TTC549 (cell line): ENCODE data around the gene SLC9A3.

Experiments used
- FAIRE-seq: peaks from 2 replicates; lab custom pipeline; 2012; peaks lifted over from hg19 to GRCh38; lab: Jason Lieb, UNC

SLC9A3 gene

GRCh38 chr5:428754-429452 lies 95.3 kb downstream of the SLC9A3 start:
- FAIRE-seq, result no peak

- no peak for FAIRE-seq
These were observed 96.0 kb downstream of the SLC9A3 start for GRCh38 chr5:428219-428618.

- no peak for FAIRE-seq
These were observed 96.7 kb downstream of the SLC9A3 start for GRCh38 chr5:427415-428087.

GRCh38 chr5:426392-426976 lies 97.8 kb downstream of the SLC9A3 start:
- FAIRE-seq, result no peak

GRCh38 chr5:425714-426113 lies 98.5 kb downstream of the SLC9A3 start:
- no peak for FAIRE-seq

- no peak for FAIRE-seq
These were observed 99.7 kb downstream of the SLC9A3 start for GRCh38 chr5:424301-425110.

- no peak for FAIRE-seq
These were observed 100.5 kb downstream of the SLC9A3 start for GRCh38 chr5:423626-424261.

GRCh38 chr5:423233-423565 lies 101.0 kb downstream of the SLC9A3 start:
- no peak for FAIRE-seq

- no peak for FAIRE-seq
These were observed 101.7 kb downstream of the SLC9A3 start for GRCh38 chr5:422323-423232.

- no peak for FAIRE-seq
These were observed 102.3 kb downstream of the SLC9A3 start for GRCh38 chr5:421901-422300.

- no peak for FAIRE-seq
These were observed 102.9 kb downstream of the SLC9A3 start for GRCh38 chr5:421287-421880.

GRCh38 chr5:420632-421286 lies 103.5 kb downstream of the SLC9A3 start:
- FAIRE-seq, result no peak
